NCI-H510A treated with DMSO at 0.1 percent for 48 hours (cell line): Measurements from ENCODE around the gene HIP1.
"Not testable (repeated sequence)": the region's sequence is repeated elsewhere in the genome, so short reads cannot be mapped to it uniquely, and the experiment has no call there.

Source experiments
- DNase-seq: peaks from one replicate; lab custom pipeline; 2025; lab: John Stamatoyannopoulos, UW

HIP1 gene

DNA sequence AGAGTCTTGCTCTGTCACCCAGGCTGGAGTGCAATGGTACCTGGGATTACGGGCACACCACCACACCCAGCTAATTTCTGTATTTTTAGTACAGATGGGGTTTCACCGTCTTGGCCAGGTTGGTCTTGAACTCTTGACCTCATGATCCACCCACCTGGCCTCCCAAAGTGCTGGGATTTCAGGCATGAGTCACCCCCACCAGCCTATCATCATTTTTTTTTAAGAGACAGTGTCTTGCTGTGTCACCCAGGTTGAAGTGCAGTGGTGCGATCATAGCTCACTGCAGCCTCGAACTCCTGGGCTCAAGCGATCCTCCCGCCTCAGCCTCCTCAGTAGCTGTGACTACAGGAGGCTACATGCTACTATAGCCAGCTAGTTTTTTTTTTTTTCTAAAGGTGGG lies 56.7 kb downstream of the HIP1 start:
- DNase-seq: not testable (repeated sequence)

DNA sequence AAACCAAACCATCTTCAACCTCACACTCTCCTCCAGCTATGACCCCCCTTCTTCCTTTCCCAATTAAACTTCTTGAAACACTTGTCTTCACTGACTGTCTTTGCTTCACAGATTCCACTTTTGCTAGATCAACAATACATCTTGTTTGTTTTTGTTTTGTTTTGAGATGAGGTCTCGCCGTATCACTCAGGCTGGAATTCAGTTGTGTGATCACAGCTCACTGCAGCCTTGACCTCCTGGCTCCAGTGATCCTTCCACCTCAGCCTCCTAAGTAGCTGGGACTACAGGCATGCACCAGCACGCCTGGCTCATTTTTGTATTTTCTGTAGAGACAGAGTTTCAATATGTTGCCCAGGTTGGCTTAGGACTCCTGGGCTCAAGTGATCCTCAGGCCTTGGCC lies 59.7 kb downstream of the HIP1 start:
- no peak for DNase-seq

DNA sequence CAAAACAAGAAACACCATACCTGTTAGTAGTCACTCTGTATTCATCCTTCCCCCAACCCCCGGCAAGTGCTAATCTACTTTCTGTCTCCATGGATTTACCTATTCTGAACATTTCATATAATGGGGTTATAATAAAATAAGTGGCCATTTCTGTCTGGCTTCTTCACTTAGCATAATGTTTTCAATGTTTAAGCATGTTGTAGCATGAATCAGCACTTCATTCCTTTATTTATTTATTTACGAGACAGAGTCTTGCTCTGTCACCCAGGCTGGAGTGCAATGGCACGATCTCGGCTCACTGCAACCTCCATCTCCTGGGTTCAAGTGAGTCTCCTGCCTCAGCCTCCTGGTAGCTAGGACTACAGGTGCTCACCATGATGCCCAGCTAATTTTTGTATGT lies 69.2 kb downstream of the HIP1 start:
- no peak for DNase-seq

- no peak for DNase-seq
Observed at GRCh38 chr7:75667938-75668337, 70.8 kb downstream of the HIP1 start.

GRCh38 chr7:75663302-75663907 lies 75.3 kb downstream of the HIP1 start:
- no peak for DNase-seq

DNA sequence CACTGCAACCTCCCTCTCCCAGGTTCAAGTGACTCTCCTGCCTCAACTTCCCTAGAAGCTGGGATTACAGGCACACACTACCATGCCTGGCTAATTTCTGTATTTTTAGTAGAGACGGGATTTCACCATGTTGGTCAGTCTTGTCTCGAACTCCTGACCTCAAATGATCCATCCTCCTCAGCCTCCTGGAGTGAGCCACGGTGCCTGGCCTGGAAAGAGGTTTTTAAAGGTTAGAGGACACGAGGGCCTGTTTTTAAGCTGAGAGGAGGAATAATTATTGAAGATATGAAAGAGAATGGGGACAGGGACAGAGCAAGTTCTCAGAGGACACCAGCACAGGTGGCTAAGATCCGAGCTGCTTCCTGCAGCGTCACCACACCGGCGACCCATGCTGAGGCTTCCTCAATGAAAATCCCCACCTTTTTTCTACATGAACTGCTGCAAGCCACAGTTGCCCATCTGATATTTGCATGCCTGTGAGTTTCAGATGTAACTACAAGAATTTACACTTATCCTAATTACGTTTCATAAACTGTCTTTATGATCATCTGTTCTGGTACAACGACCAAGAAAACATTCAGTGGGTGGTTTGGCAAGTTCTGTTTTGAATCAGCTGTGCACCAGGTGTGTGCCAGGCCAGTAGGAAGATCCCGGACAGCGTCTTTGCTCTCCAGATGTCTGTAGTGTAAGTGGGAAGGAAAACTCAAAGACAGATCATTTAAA lies 76.0 kb downstream of the HIP1 start:
- DNase-seq: no peak

DNA sequence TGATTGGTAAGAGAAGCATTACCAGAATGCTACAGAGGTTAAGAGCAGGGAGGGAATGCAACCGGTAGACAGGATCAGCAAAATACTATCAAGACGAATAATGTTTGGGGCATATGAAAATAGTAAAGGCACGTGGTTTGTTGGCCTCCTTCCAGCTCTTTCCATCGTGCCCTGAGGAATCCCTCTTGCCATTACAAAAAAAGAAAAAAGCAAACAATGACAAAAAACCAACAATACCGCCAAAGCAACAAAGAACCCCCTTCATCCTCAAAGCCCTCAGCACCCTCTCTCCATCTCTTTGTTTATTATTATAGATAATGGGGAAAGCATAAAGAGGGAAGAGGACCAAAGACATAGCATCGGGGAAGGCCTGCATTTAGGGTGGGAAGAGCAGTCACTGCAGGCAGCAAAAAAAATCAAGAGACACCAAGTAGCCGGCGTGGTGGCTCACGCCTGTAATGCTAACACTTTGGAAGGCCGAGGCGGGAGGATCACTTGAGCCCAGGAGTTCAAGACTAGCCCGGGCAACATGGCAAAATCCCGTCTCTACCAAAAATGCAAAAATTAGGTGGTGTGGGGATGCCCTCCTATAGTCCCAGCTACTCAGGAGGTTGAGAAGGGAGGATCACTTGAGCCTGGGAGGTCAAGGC lies 78.0 kb downstream of the HIP1 start:
- no peak for DNase-seq

GRCh38 chr7:75658802-75659201 lies 79.9 kb downstream of the HIP1 start:
- DNase-seq: no peak

DNA sequence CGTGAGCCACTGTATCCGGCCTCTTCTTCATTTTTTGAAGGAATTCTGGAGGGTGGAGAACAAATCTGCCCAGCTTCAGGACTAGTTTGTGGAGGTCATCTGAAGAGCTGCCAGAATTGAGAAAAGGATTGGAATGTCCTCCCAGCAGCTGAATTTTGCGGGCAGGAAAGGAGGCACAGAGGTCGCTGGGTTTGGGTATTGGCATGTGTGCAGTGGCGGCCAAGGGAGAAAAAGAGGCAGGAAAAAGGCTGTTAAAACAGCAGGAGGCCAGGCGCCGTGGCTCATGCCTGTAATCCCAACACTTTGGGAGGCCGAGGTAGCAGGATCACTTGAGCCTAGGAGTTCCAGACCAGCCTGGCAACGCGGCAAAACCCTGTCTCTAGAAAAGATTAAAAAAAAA lies 80.4 kb downstream of the HIP1 start:
- no peak for DNase-seq

GRCh38 chr7:75657866-75658265 lies 80.9 kb downstream of the HIP1 start:
- DNase-seq: no peak

GRCh38 chr7:75656740-75657139 lies 82.0 kb downstream of the HIP1 start:
- no peak for DNase-seq

- no peak for DNase-seq
Observed at GRCh38 chr7:75655536-75655935, 83.2 kb downstream of the HIP1 start.

DNA sequence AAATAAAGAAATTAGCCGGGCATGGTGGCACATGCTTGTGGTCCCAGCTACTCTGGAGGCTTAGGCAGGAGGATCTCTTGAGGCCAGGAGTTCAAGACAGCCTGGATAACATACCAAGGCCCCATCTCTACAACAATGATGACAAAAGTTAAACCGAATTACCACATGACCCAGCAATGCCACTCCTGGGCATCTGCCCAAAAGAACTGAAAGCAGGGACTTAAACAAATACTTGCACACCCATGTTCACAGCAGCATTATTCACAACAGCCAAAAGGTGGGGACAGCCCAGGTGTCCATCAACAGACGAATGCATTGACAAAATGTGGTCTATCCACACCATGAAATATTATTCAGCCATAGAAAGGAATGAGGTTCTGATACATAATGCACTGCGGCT lies 83.9 kb downstream of the HIP1 start:
- no peak for DNase-seq

GRCh38 chr7:75653651-75654050 lies 85.1 kb downstream of the HIP1 start:
- DNase-seq: no peak

DNA sequence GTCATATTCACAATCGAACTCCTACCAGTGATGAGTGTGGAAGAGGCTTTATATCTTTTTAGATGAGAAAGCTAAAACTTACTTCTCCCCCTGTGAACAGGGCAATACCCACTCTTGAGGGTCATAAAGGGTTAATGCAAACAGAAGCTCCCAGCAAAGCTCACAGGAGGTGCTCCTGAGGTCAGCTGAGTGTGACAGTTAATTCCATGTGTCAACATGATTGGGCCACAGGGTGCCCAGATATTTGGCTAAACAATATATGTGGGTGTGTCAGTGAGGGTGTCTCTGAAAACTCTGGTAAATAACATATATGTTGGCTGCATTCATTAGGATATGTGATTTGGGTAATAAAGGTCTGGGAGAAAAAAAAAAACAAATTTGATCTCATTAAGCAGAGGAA lies 86.0 kb downstream of the HIP1 start:
- DNase-seq: peak; percentile 30

DNA sequence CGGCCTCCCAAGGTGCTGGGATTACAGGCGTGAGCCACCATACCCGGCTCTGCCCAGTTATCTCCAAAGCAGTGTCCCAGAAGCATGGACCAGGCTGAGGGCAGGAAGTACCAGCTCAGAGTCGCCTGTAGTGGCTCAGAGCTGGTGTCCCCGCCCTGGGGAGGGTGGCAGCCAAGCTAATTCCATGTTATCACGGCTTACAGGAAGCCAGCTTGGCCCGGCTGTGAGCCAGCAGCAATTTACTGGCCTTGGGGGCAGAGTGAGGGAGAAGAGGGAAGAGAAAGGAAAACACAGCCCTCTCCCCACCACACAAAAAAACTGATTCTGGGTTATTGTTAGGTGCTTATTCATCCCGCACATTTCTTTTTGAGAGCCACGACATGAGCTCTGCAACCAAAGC lies 88.1 kb downstream of the HIP1 start:
- DNase-seq: no peak

DNA sequence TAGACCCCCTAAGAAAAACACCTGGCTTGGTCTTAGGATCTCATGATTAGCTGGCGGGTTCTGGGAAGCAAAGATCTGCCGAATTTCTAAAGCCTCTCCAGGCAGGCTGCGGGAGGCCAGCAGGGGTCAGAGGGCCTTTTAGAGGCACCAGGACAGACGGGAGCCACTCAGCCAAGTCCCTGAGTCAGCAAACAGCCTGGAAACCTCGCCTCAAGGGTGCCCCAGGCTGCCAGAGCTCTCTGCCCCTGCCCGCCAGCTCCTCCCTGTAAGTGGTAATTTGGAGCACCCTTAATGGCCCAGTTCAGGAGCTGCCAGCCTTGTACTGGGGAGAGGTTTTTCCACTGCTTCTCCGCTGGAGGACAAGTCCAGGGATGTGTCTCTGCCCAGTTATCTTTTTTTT lies 88.7 kb downstream of the HIP1 start:
- peak; percentile 24 for DNase-seq

- peak; percentile 50 for DNase-seq
Observed at GRCh38 chr7:75649462-75649861, 89.3 kb downstream of the HIP1 start.

- no peak for DNase-seq
Observed at GRCh38 chr7:75647709-75648438, 90.9 kb downstream of the HIP1 start.

DNA sequence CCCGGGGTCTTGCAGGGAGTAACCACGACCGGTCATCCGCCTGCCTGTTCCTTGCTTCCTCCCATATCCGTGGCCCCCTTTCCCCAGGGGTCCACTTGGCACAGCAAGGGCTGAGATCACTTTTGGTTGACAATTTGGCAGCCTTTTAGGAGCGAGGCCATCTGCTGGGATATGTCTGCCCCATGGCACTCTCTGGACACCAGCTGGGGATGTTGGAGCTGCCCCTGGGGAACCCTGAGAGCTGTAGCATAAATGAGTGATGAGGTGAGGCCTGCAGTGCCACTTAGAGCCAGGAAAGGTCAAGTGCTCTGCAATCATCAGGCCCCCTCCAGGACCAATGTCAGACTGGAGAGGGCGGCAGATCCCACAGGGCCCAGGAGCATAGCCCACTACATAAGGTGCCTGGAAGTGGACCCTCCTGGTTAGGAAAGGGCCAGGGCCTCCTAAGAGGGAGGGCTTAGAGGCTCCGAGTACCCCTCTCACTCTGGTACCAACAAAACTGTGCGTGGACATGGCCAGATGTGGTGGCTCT lies 92.1 kb downstream of the HIP1 start:
- DNase-seq: no peak

DNA sequence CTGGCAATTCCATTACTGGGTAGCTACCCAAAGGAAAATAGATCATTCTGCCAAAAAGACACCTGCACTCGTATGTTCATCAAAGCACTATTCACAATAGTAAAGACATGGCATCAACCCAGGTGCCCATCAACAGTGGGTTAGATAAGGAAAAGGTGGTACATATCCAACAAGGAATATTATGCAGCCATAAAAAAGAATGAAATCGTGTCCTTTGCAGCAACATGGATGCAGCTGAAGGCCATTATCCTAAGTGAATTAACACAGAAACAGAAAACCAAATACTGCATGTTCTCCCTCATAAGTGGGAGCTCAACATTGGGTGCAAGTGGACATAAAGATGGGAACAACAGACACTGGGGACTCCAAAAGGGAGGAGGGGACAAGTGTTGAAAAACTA lies 93.2 kb downstream of the HIP1 start:
- DNase-seq: no peak

GRCh38 chr7:75644589-75644988 lies 94.2 kb downstream of the HIP1 start:
- no peak for DNase-seq
